ENCODE measurements around the gene CDH23. TPM values are rescaled to one million over a fixed set of nuclear protein-coding genes. Genes with fewer than 3 reads are reported as not detected.

Gene CDH23
- total RNA-seq, 1 donor from 2014 or later: not detected

GRCh38 chr10:71429304-71429703 is 32.6 kb downstream of the CDH23 start:
- Mint-ChIP-seq H3K36me3 (ENCODE audit: low read depth) (no peaks in the 10 kb centered on the region), H3K9me3 (ENCODE audit: low read depth) (no peaks in the 10 kb centered on the region), H3K27me3 (ENCODE audit: low read depth) (peaks cover 58% of the 10 kb centered on the region), H3K4me3 (ENCODE audit: unreplicated experiment) (no peak overlapping the region), H3K4me1 (ENCODE audit: low read depth) (peaks cover 4% of the 10 kb centered on the region), H3K27ac (ENCODE audit: unreplicated experiment) (no peak overlapping the region)
- no peak for TF ChIP-seq CTCF (IDR thresholded peaks at IDR 0.05)
- no peak for DNase-seq (ENCODE audit: low spot score)

GRCh38 chr10:71429929-71430328 is 33.2 kb downstream of the CDH23 start:
- H3K27me3 Mint-ChIP-seq (ENCODE audit: low read depth): peaks cover 54% of the 10 kb centered on the region
- no peak for DNase-seq (ENCODE audit: low spot score)
- H3K4me3 Mint-ChIP-seq (ENCODE audit: unreplicated experiment): no peak overlapping the region
- peaks cover 4% of the 10 kb centered on the region for H3K4me1 Mint-ChIP-seq (ENCODE audit: low read depth)
- no peaks in the 10 kb centered on the region for H3K9me3 Mint-ChIP-seq (ENCODE audit: low read depth)
- no peaks in the 10 kb centered on the region for H3K36me3 Mint-ChIP-seq (ENCODE audit: low read depth)
- no peak overlapping the region for H3K27ac Mint-ChIP-seq (ENCODE audit: unreplicated experiment)
- peak; percentile 20 for TF ChIP-seq CTCF (IDR thresholded peaks at IDR 0.05)

GRCh38 chr10:71431239-71432100 is 34.8 kb downstream of the CDH23 start:
- peaks cover 47% of the 10 kb centered on the region for H3K27me3 Mint-ChIP-seq (ENCODE audit: low read depth)
- H3K27ac Mint-ChIP-seq (ENCODE audit: unreplicated experiment): no peak overlapping the region
- H3K9me3 Mint-ChIP-seq (ENCODE audit: low read depth): no peaks in the 10 kb centered on the region
- H3K4me3 Mint-ChIP-seq (ENCODE audit: unreplicated experiment): no peak overlapping the region
- no peak for TF ChIP-seq CTCF (IDR thresholded peaks at IDR 0.05)
- DNase-seq (ENCODE audit: low spot score): no peak
- H3K36me3 Mint-ChIP-seq (ENCODE audit: low read depth): no peaks in the 10 kb centered on the region
- H3K4me1 Mint-ChIP-seq (ENCODE audit: low read depth): peaks cover 4% of the 10 kb centered on the region

- Mint-ChIP-seq H3K9me3 (ENCODE audit: low read depth) (no peaks in the 10 kb centered on the region), H3K27ac (ENCODE audit: unreplicated experiment) (no peak overlapping the region), H3K4me3 (ENCODE audit: unreplicated experiment) (no peak overlapping the region), H3K27me3 (ENCODE audit: low read depth) (peaks cover 45% of the 10 kb centered on the region), H3K36me3 (ENCODE audit: low read depth) (no peaks in the 10 kb centered on the region), H3K4me1 (ENCODE audit: low read depth) (peaks cover 4% of the 10 kb centered on the region)
- DNase-seq (ENCODE audit: low spot score): no peak
- TF ChIP-seq CTCF (IDR thresholded peaks at IDR 0.05): no peak
These were observed 35.6 kb downstream of the CDH23 start for GRCh38 chr10:71432101-71432905.

GRCh38 chr10:71432956-71433767 is 36.4 kb downstream of the CDH23 start:
- Mint-ChIP-seq H3K4me3 (ENCODE audit: unreplicated experiment) (no peak overlapping the region), H3K27ac (ENCODE audit: unreplicated experiment) (no peak overlapping the region), H3K36me3 (ENCODE audit: low read depth) (no peaks in the 10 kb centered on the region), H3K9me3 (ENCODE audit: low read depth) (no peaks in the 10 kb centered on the region), H3K27me3 (ENCODE audit: low read depth) (peaks cover 45% of the 10 kb centered on the region), H3K4me1 (ENCODE audit: low read depth) (peaks cover 4% of the 10 kb centered on the region)
- no peak for DNase-seq (ENCODE audit: low spot score)
- TF ChIP-seq CTCF (IDR thresholded peaks at IDR 0.05): no peak
